ENCODE data around the gene MARCKSL1. TPM values are rescaled to one million over a fixed set of nuclear protein-coding genes. Genes with fewer than 3 reads are reported as not detected.

MARCKSL1 gene
- total RNA-seq, 2 experiments from 2014 or later, result 120 to 288 TPM

- Histone ChIP-seq H3K27ac (ENCODE audit: low read depth, low read length, poor library complexity, severe bottlenecking) (no peak overlapping the region), H3K4me2 (ENCODE audit: low read length) (peak overlapping the region; percentile 16; the same call in 1 of the 2 replicates), H3K79me2 (ENCODE audit: insufficient read depth, low read depth, low read length) (no peaks in the 10 kb centered on the region), H4K20me1 (ENCODE audit: insufficient read depth, low read length) (no peaks in the 10 kb centered on the region), H3K9me2 (ENCODE audit: insufficient read depth, low read length) (no peaks in the 10 kb centered on the region), H3K36me3 (ENCODE audit: insufficient read depth, low read length) (no peaks in the 10 kb centered on the region), H3K4me1 (ENCODE audit: insufficient read depth, low read length, poor library complexity, severe bottlenecking) (peaks cover 38% of the 10 kb centered on the region), H3K9me3 (ENCODE audit: low read length) (peaks cover 8% of the 10 kb centered on the region; the same call in 1 of the 2 replicates), H3K4me3 (ENCODE audit: low read depth, low read length, poor library complexity, severe bottlenecking) (no peak overlapping the region), H2AFZ (ENCODE audit: low read length) (no peak overlapping the region)
- ChIA-PET CTCF (ENCODE audit: unreplicated experiment) (interaction anchor here (1.1 to 1.2 kb wide), 2 partner anchors 10 to 16 kb away, joined by 3 to 4 read pairs; no protein-coding TSS in a partner anchor), POLR2A (interaction anchor here (0.7 to 1.3 kb wide), 3 partner anchors 17 to 57 kb away, joined by 3 to 4 read pairs (median 4); partner anchors contain the start of gene MARCKSL1)
- BruUV-seq (replicated peaks), result no TSS peak
- TF ChIP-seq, protein P1, sequence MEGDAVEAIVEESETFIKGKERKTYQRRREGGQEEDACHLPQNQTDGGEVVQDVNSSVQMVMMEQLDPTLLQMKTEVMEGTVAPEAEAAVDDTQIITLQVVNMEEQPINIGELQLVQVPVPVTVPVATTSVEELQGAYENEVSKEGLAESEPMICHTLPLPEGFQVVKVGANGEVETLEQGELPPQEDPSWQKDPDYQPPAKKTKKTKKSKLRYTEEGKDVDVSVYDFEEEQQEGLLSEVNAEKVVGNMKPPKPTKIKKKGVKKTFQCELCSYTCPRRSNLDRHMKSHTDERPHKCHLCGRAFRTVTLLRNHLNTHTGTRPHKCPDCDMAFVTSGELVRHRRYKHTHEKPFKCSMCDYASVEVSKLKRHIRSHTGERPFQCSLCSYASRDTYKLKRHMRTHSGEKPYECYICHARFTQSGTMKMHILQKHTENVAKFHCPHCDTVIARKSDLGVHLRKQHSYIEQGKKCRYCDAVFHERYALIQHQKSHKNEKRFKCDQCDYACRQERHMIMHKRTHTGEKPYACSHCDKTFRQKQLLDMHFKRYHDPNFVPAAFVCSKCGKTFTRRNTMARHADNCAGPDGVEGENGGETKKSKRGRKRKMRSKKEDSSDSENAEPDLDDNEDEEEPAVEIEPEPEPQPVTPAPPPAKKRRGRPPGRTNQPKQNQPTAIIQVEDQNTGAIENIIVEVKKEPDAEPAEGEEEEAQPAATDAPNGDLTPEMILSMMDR (conservative IDR thresholded peaks at IDR 0.05; ENCODE audit: low read length), result no peak
- TF ChIP-seq EZH2phosphoT487 (IDR thresholded peaks at IDR 0.05; ENCODE audit: borderline replicate concordance, low read depth, low read length), result no peak
- no peak for DNase-seq (ENCODE audit: low spot score)
- intact Hi-C loops (cut with micrococcal nuclease; ENCODE audit: unreplicated experiment), result no loop called here
Observed at GRCh38 chr1:32352831-32353383, 16.9 kb upstream of the MARCKSL1 start.

DNA sequence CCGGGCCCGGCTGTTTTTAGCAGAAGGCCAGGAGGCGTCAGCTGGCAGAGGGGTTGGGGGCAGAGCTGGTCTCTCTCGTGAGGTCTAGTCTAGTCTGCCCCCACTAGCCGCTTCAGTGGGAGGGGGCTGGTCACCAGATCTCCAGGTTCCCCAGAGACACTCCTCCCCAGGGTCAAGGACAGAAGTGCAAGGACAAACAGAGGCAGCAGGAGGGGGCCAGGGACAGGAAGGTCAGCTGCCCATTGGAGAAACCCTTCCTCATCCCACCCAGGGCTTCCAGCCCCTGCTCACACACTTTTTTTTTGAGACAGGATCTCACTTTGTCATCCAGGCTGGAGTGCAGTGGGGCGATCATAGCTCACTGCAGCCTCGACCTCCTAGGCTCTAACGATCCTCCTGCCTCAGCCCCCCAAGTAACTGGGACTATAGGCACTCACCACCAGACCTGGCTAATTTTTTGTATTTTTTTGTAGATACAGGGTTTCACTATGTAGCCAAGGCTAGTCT lies 16.3 kb upstream of the MARCKSL1 start:
- Histone ChIP-seq H3K4me3 (ENCODE audit: low read depth, low read length, poor library complexity, severe bottlenecking) (peak overlapping the region; percentile 74), H4K20me1 (ENCODE audit: insufficient read depth, low read length) (no peaks in the 10 kb centered on the region), H3K36me3 (ENCODE audit: insufficient read depth, low read length) (no peaks in the 10 kb centered on the region), H3K4me1 (ENCODE audit: insufficient read depth, low read length, poor library complexity, severe bottlenecking) (peaks cover 38% of the 10 kb centered on the region), H2AFZ (ENCODE audit: low read length) (no peak overlapping the region), H3K79me2 (ENCODE audit: insufficient read depth, low read depth, low read length) (no peaks in the 10 kb centered on the region), H3K27ac (ENCODE audit: low read depth, low read length, poor library complexity, severe bottlenecking) (no peak overlapping the region), H3K9me2 (ENCODE audit: insufficient read depth, low read length) (no peaks in the 10 kb centered on the region), H3K4me2 (ENCODE audit: low read length) (peak overlapping the region; percentile 87), H3K9me3 (ENCODE audit: low read length) (peaks cover 8% of the 10 kb centered on the region; the same call in 1 of the 2 replicates)
- POLR2A ChIA-PET, result interaction anchor here (0.8 to 1.3 kb wide), 2 partner anchors 16 to 56 kb away, joined by 3 to 4 read pairs; partner anchors contain the start of gene MARCKSL1
- BruUV-seq (replicated peaks), result no TSS peak
- intact Hi-C loops (cut with micrococcal nuclease; ENCODE audit: unreplicated experiment), result no loop called here
- no peak for DNase-seq (ENCODE audit: low spot score)
- CTCF ChIA-PET (ENCODE audit: unreplicated experiment), result interaction anchor here (0.9 to 1.2 kb wide), 2 partner anchors 15 to 37 kb away, joined by 3 to 4 read pairs; no protein-coding TSS in a partner anchor
- no peak for TF ChIP-seq EZH2phosphoT487 (IDR thresholded peaks at IDR 0.05; ENCODE audit: borderline replicate concordance, low read depth, low read length)
- TF ChIP-seq, protein P1 (conservative IDR thresholded peaks at IDR 0.05; ENCODE audit: low read length), result no peak
